ENCODE results near the gene BPTF.

DNA sequence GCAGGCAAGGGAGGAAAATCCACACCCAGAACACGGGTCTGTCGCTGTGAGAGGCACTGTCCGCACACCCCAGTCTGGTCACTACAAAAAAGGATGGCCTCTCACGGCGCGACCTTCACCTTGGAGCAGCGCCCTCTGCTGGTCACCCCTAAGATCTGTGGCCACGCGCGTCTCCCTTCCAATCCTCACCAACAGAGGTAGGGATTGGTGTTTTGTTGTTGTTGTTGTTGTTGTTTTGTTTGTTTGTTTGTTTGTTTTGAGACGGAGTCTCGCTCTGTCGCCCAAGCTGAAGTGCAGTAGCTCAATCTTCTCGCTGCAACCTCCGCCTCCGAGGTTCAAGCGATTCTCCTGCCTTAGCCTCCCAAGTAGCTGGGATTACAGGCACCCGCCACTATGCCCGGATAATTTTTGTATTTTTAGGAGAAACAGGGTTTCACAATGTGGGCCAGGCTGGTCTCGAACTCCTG is 185.9 kb downstream of the BPTF start:
- no peak for TF ChIP-seq EZH2 (IDR thresholded peaks at IDR 0.05)
- TF ChIP-seq, protein P1, sequence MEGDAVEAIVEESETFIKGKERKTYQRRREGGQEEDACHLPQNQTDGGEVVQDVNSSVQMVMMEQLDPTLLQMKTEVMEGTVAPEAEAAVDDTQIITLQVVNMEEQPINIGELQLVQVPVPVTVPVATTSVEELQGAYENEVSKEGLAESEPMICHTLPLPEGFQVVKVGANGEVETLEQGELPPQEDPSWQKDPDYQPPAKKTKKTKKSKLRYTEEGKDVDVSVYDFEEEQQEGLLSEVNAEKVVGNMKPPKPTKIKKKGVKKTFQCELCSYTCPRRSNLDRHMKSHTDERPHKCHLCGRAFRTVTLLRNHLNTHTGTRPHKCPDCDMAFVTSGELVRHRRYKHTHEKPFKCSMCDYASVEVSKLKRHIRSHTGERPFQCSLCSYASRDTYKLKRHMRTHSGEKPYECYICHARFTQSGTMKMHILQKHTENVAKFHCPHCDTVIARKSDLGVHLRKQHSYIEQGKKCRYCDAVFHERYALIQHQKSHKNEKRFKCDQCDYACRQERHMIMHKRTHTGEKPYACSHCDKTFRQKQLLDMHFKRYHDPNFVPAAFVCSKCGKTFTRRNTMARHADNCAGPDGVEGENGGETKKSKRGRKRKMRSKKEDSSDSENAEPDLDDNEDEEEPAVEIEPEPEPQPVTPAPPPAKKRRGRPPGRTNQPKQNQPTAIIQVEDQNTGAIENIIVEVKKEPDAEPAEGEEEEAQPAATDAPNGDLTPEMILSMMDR (IDR thresholded peaks at IDR 0.05), result peak; percentile 66
- no peak for TF ChIP-seq EZH2phosphoT487 (IDR thresholded peaks at IDR 0.05)
